ENCODE results near the gene SPDYE3. TPM values are rescaled to one million over a fixed set of nuclear protein-coding genes. Genes with fewer than 3 reads are reported as not detected.
"Not testable (repeated sequence)": the region's sequence is repeated elsewhere in the genome, so short reads cannot be mapped to it uniquely, and the experiment has no call there.

Gene SPDYE3
- polyA plus RNA-seq, 3 donors: 0.05 to 0.15 TPM; not detected in 1

DNA sequence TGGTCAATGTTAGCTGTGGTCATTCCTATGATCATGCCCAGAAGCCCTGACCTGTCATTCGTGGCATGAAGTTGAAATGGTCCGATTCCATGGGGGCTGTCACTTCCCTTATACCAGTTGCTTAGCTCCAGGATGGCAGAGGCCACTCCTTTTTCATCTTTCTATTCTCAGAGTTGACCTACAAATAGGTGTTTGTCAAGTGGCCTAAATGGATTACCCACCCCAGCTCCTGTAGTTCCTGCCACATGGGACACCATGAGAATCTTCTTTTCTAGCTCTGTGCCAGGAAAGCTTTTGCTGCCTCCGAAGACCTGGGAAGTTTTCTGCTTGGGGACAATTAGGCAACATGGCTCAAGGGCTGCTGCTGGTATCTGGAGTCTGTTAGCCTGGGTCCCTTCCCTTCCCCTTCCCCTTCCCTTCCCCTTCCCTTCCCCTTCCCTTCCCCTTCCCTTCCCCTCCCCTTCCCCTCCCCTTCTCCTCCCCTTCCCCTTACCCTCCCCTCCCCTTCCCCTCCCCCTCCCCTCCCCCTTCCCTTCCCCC is 25.4 kb upstream of the SPDYE3 start:
- H3K27ac ChIP-seq (ENCODE audit: low read depth, low read length): not testable (repeated sequence)
- 57 to 88% (median 62%) methylated on average over 3 of the region's 3 CpGs for WGBS, 3 donors

- WGBS, 3 donors: 72 to 89% (median 82%) methylated on average over 6 to 8 of the region's 8 CpGs
- H3K27ac ChIP-seq (ENCODE audit: low read depth, low read length): not testable (repeated sequence)
Observed at GRCh38 chr7:100283147-100283546, 24.4 kb upstream of the SPDYE3 start.

GRCh38 chr7:100287191-100287969 is 20.1 kb upstream of the SPDYE3 start:
- 78 to 90% (median 83%) methylated on average over 6 of the region's 6 CpGs for WGBS, 3 donors
- H3K27ac ChIP-seq (ENCODE audit: low read depth, low read length): not testable (repeated sequence)

DNA sequence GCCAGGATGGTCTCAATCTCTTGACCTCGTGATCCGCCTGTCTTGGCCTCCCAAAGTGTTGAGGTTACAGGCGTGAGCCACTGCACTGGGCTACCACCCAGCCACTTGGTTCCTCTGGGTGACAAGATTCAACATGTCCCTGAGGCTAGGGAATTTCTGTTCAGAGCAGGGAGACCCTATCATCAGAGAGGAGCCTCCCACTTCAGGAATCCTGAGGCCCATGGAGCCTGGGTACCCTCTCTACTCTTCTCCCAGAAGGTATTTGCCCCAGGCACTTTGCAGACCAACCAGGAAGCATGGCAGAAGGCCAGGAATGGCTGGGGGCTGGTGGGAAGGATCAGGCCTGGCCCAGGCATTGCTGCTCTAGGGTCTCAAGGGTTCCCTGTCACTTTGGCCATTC is 19.2 kb upstream of the SPDYE3 start:
- H3K27ac ChIP-seq (ENCODE audit: low read depth, low read length): not testable (repeated sequence)
- 90 to 99% (median 92%) methylated on average over 3 of the region's 3 CpGs for WGBS, 3 donors

DNA sequence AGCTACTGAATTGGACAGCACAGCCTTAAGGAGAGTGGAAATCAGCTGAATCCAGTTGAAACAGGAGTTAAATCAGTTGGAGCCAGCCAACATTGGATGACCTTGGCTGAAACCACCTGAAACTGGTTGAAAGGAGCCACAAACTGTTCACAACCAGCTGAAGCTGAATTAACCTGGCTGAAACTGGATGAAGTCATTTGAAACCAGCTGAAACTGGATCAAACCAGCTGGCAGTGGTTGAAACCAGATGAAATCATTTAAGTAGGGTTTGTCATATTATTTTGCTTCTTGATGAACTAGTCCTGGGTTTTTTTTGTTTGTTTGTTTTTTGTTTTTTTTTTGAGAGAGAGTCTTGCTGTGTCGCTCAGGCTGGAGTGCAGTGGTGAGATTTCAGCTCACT is 15.3 kb upstream of the SPDYE3 start:
- WGBS, 3 donors: 67 to 97% (median 96%) methylated on average over 1 of the region's 1 CpG
- H3K27ac ChIP-seq (ENCODE audit: low read depth, low read length): not testable (repeated sequence)

DNA sequence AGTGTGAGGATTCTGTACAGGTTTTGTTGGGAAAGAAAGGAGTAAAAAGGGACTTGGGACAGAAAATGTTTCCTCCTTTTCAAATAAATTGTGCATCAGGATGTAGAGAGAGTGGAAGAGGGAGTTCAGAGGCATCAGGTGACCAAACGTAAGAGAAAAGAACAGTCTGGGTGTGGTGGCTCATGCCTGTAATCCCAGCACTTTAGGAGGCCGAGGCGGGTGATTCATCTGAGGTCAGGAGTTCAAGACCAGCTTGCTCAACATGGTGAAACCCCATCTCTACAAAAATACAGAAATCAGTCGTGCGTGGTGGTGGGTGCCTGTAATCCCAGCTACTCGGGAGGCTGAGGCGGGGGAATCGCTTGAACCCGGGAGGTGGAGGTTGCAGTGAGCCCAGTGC is 12.2 kb upstream of the SPDYE3 start:
- 88 to 92% (median 91%) methylated on average over 9 of the region's 9 CpGs for WGBS, 3 donors
- not testable (repeated sequence) for H3K27ac ChIP-seq (ENCODE audit: low read depth, low read length)

GRCh38 chr7:100297852-100298631 is 9.5 kb upstream of the SPDYE3 start:
- WGBS, 3 donors: 52 to 72% (median 66%) methylated on average over 4 to 6 of the region's 6 CpGs
- H3K27ac ChIP-seq (ENCODE audit: low read depth, low read length): not testable (repeated sequence)

DNA sequence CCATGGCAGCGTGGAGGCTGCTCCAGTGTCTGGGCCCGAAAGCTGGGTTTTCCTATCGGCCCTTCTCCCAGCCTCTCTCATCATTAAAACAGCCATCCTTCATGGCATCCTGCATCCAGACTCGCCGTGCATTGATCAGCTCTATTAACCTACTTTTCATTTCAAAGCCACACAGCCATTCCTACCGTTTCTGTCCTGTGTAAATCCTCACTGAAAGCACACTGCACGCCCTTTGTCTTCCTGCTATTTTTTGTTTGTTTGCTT is 8.9 kb upstream of the SPDYE3 start:
- WGBS, 3 donors: 74 to 87% (median 82%) methylated on average over 7 of the region's 7 CpGs
- H3K27ac ChIP-seq (ENCODE audit: low read depth, low read length): not testable (repeated sequence)

- WGBS, 3 donors: 76 to 90% (median 84%) methylated on average over 11 of the region's 12 CpGs
- not testable (repeated sequence) for H3K27ac ChIP-seq (ENCODE audit: low read depth, low read length)
Observed at GRCh38 chr7:100304526-100304925, 3.0 kb upstream of the SPDYE3 start.

GRCh38 chr7:100318329-100318728 is 10.8 kb downstream of the SPDYE3 start:
- 63 to 96% (median 68%) methylated on average over 4 of the region's 5 CpGs for WGBS, 3 donors
- not testable (repeated sequence) for H3K27ac ChIP-seq (ENCODE audit: low read depth, low read length)

DNA sequence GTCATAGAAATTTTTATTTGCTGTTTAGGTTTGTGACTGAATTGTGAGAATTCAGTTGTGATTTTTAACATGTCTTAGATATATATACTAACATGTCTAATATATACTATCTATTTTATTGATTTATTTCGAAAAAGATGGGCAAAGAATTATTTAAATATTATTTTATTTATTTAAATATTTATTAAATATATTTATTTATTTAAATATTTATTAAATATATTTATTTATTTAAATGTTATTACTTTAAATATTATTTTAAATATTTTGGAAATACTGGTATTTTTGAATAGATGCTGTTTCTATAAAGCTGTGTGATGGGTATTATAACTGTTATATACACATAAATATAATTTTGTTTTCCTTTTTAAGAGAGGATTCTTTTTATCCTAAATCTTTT is 14.1 kb downstream of the SPDYE3 start:
- 86 to 100% (median 99%) methylated on average over 1 of the region's 1 CpG for WGBS, 3 donors
- H3K27ac ChIP-seq (ENCODE audit: low read depth, low read length): not testable (repeated sequence)

DNA sequence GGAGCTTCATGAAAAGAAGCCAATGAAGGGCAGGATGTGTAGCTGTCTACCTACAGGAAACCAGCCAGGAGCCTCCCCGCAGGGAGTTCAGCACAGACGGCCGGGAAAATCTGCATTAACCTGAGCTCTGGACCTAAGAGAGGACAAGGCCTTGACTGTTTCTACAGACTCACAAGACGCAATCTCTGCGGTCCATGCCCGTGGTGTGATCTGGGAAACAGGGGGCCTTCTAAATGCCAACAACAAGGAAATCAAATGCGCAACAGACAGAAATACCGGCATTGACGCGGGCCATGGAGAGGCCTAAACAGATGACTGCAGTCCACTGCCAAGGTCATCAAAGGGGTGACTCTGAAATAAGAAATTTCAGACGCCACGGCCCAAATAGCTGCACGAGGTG is 16.7 kb downstream of the SPDYE3 start:
- not testable (repeated sequence) for H3K27ac ChIP-seq (ENCODE audit: low read depth, low read length)
- 88 to 92% (median 91%) methylated on average over 7 to 13 of the region's 13 CpGs for WGBS, 3 donors

GRCh38 chr7:100325671-100326070 is 18.2 kb downstream of the SPDYE3 start:
- not testable (repeated sequence) for H3K27ac ChIP-seq (ENCODE audit: low read depth, low read length)
- WGBS, 3 donors: 76 to 97% (median 77%) methylated on average over 9 of the region's 9 CpGs

DNA sequence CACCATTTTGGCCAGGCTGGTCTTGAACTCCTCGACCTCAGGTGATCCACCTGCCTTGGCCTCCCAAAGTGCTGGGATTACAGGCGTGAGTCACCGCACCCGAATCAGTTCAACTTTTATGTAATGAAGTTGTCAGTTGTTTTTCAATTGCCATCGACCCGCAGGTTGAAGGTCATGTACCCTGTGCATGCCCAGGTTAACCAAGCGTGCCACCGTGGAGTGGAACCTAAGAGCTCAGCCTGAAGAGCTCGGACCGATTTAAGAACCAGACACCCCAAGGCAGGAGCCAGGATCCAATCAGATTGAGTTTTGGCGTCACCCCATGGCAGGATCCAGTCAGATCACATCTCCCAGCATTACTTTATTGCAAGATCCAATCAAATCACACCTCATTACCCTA is 19.4 kb downstream of the SPDYE3 start:
- H3K27ac ChIP-seq (ENCODE audit: low read depth, low read length): not testable (repeated sequence)
- WGBS, 3 donors: 94 to 95% (median 94%) methylated on average over 9 to 10 of the region's 11 CpGs

DNA sequence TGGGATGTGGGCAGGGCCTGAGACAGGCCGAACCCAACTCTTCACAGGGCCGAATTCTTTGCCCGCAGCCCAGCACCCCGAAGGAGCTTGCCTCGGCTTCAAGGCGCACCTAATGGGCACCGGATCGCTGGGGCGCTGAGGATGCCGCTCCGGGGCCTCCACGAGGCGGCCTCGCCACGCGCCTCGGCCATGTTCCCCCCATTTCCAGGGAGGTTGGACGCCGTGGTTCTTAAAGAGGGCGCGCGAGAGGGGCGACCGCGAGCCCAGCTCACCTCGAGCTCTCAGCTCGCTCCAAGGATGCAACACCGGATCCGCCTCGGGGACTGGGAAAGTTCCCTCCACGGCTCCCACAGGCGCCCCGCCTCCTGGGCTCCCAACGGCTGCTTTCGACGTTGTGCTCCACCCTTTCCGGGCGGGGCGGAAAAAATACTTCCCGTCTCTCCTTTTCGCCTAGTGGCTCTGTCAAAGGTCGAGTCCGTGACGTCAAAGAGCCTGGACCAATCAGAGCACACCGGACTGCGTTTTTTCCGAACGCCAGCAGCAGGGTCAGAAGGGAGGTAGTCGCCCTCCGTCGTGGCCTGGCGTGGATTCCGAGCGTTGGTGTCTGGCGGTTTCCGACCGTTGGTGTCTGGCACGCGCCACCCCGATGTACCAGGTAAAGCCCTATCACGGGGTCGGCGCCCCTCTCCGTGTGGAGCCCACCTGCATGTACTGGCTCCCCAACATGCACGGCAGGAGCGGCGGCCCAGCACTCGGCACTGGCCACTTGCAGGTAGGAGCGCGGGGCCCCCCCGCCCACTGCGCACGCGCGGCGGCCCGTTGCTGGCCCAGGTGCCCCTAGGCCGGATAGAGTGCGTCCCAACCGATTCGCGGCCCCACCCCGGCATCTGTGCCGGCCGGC is 28.3 kb downstream of the SPDYE3 start:
- peak overlapping the region; percentile 99 for H3K27ac ChIP-seq (ENCODE audit: low read depth, low read length)
- 0 to 1% (median 0%) methylated on average over 74 to 80 of the region's 85 CpGs for WGBS, 3 donors

- H3K27ac ChIP-seq (ENCODE audit: low read depth, low read length): not testable (repeated sequence)
- 87 to 89% (median 87%) methylated on average over 15 of the region's 15 CpGs for WGBS, 3 donors
Observed at GRCh38 chr7:100338083-100338696, 30.7 kb downstream of the SPDYE3 start.

- not testable (repeated sequence) for H3K27ac ChIP-seq (ENCODE audit: low read depth, low read length)
- 61 to 82% (median 77%) methylated on average over 6 of the region's 6 CpGs for WGBS, 3 donors
Observed at GRCh38 chr7:100341286-100341685, 33.8 kb downstream of the SPDYE3 start.

DNA sequence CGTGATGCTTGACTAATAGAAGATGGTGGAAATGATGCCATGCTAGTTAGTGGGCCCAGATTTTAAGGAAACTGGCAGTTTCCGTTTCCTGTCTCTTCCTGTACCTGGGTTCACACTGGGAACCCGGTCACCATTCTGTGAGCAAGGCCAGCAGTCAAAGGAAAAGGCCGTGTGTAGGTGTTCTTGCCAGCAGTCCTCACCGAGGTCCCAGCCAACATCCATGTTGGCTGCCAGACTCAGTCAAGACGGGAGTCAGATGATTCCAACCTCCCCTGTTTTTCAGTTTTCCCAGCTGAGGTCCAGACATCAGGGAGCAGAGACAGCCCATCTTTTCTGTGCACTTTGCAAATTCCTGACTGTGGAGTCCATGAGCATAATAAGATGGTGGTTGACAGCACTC is 35.3 kb downstream of the SPDYE3 start:
- 56 to 70% (median 63%) methylated on average over 6 of the region's 6 CpGs for WGBS, 3 donors
- H3K27ac ChIP-seq (ENCODE audit: low read depth, low read length): no peak overlapping the region

Data from adipose tissue (tissue), 3 donors.